K562 (cell line): ENCODE measurements around the gene ACOD1. TPM values are rescaled to one million over a fixed set of nuclear protein-coding genes. Genes with fewer than 3 reads are reported as not detected.

Experiments used
- BRF1 ChIP-seq: IDR thresholded peaks from 3 replicates; pipeline ENCODE4 v1.6.1; 2011; ENCODE audit warnings: borderline replicate concordance, mild to moderate bottlenecking; ENCODE audit not compliant: insufficient read length; ENCODE audit errors: extremely low read depth
- CBFB ChIP-seq: sonication (generic); formaldehyde crosslinking; IDR thresholded peaks from 2 replicates; pipeline ENCODE4 v1.4.0; 2020; ENCODE audit warnings: mild to moderate bottlenecking, missing genetic modification reagents
- CREBBP ChIP-seq: IDR thresholded peaks from one replicate; pipeline ENCODE4 v1.6.1; 2012; ENCODE audit warnings: low read depth, mild to moderate bottlenecking, control low read depth, inconsistent platforms, low read length
- CTCF ChIP-seq, 3 experiments: IDR thresholded peaks in 2 of 3; conservative IDR thresholded peaks in 1 of 3; 2 replicates each; pipeline ENCODE4 v1.5.1; 2011 to 2012; ENCODE audit warnings: low read length in 3 of 3, mild to moderate bottlenecking in 3 of 3, control low read depth in 2 of 3, improper control_type of control experiment in 1 of 3, inconsistent platforms in 1 of 3, low read depth in 1 of 3, mixed read lengths in 1 of 3, moderate library complexity in 1 of 3; ENCODE audit not compliant: insufficient read depth in 2 of 3
- CXXC5 ChIP-seq: fragments of 250-450 bp; sonication (Bioruptor Pico); IDR thresholded peaks from 2 replicates; pipeline ENCODE4 v1.8.0; 2022; ENCODE audit warnings: inconsistent platforms, mild to moderate bottlenecking, moderate library complexity
- FOSL1 ChIP-seq: fragments of 200-800 bp; sonication (Bioruptor generic); conservative IDR thresholded peaks from 2 replicates; pipeline ENCODE4 v1.6.1; 2016; ENCODE audit warnings: missing genetic modification characterization, missing compliant biosample characterization
- FOXK2 ChIP-seq, 2 experiments: fragments of 450-650 bp; IDR thresholded peaks in 1 of 2; conservative IDR thresholded peaks in 1 of 2; 2 replicates each; pipeline ENCODE4 v1.6.1; 2016; ENCODE audit warnings: low read depth in 2 of 2, mild to moderate bottlenecking in 1 of 2
- ILF3 ChIP-seq: fragments of 450-650 bp; IDR thresholded peaks from 2 replicates; pipeline ENCODE4 v1.6.1; 2018; ENCODE audit warnings: antibody characterized with exemption, mild to moderate bottlenecking, moderate library complexity, borderline replicate concordance
- KLF16 ChIP-seq: IDR thresholded peaks from 2 replicates; pipeline ENCODE4 v1.6.1; 2016; ENCODE audit warnings: antibody characterized with exemption
- MAZ ChIP-seq, 2 experiments: fragments of 450-650 bp in 1 of 2; sonication (generic) in 1 of 2; formaldehyde crosslinking; IDR thresholded peaks in 1 of 2; conservative IDR thresholded peaks in 1 of 2; 2 replicates each; pipeline versions ENCODE4 v1.4.0 to v1.5.0; 2020; ENCODE audit warnings: mild to moderate bottlenecking in 1 of 2, missing genetic modification reagents in 1 of 2
- NFE2 ChIP-seq: IDR thresholded peaks from 2 replicates; pipeline ENCODE4 v1.6.1; 2014; ENCODE audit warnings: antibody characterized with exemption, low read depth
- NRF1 ChIP-seq, 2 experiments: fragments of 450-650 bp; IDR thresholded peaks in 1 of 2; conservative IDR thresholded peaks in 1 of 2; 2 replicates each; pipeline ENCODE4 v1.6.1; 2014; ENCODE audit warnings: mild to moderate bottlenecking in 2 of 2
- POLR2A ChIP-seq: fragments of 450-650 bp; conservative IDR thresholded peaks from 2 replicates; pipeline ENCODE4 v1.6.1; 2016
- POLR2G ChIP-seq: fragments of 200-400 bp; formaldehyde crosslinking; IDR thresholded peaks from 2 replicates; pipeline ENCODE4 v1.6.1; 2017; ENCODE audit warnings: low read depth, mild to moderate bottlenecking, antibody characterized with exemption, low read length, moderate library complexity
- RAD21 ChIP-seq, 2 experiments: fragments of 250-450 bp in 1 of 2; fragments of 450-650 bp in 1 of 2; sonication (Bioruptor Pico) in 1 of 2; formaldehyde crosslinking in 1 of 2; IDR thresholded peaks in 1 of 2; conservative IDR thresholded peaks in 1 of 2; 2 replicates each; pipeline versions ENCODE4 v1.4.0 to v1.8.0; 2020 to 2022; ENCODE audit warnings: mild to moderate bottlenecking in 2 of 2, moderate library complexity in 1 of 2
- RB1 ChIP-seq: fragments of 450-650 bp; IDR thresholded peaks from 2 replicates; pipeline ENCODE4 v1.6.1; 2017; ENCODE audit warnings: low read depth, mild to moderate bottlenecking
- SMAD2 ChIP-seq: fragments of 150-350 bp; IDR thresholded peaks from 2 replicates; pipeline ENCODE4 v1.6.1; 2014; ENCODE audit warnings: low read depth, mild to moderate bottlenecking, low read length
- SMARCA4 ChIP-seq: fragments of 450-650 bp; IDR thresholded peaks from 2 replicates; pipeline ENCODE4 v1.6.1; 2016
- SMC3 ChIP-seq: conservative IDR thresholded peaks from 2 replicates; pipeline ENCODE4 v1.6.1; 2011; ENCODE audit warnings: low read depth, low read length, improper control_type of control experiment; ENCODE audit not compliant: insufficient read depth
- STAG1 ChIP-seq: sonication (generic); formaldehyde crosslinking; IDR thresholded peaks from 2 replicates; pipeline ENCODE4 v1.5.0; 2020; ENCODE audit warnings: missing genetic modification reagents, borderline replicate concordance
- TCF7 ChIP-seq: sonication (generic); IDR thresholded peaks from 2 replicates; pipeline ENCODE4 v1.6.1; 2016; ENCODE audit warnings: antibody characterized with exemption, borderline replicate concordance
- ZBTB7A ChIP-seq: IDR thresholded peaks from 2 replicates; pipeline ENCODE4 v1.6.1; 2011; ENCODE audit warnings: low read depth, mild to moderate bottlenecking, low read length, moderate library complexity, borderline replicate concordance; ENCODE audit not compliant: control insufficient read depth
- ZFP36 ChIP-seq: fragments of 150-350 bp; IDR thresholded peaks from 2 replicates; pipeline ENCODE4 v1.6.1; 2018; ENCODE audit warnings: low read length, low read depth; ENCODE audit not compliant: partially characterized antibody
- ZNF583 ChIP-seq: fragments of 250-450 bp; sonication (Bioruptor Pico); IDR thresholded peaks from 2 replicates; pipeline ENCODE4 v1.4.0; 2020
- ZNF644 ChIP-seq: fragments of 200-800 bp; sonication (Bioruptor generic); IDR thresholded peaks from 2 replicates; pipeline ENCODE4 v1.6.1; 2016; ENCODE audit warnings: low read depth, missing genetic modification characterization, missing compliant biosample characterization
- polyA plus RNA-seq, 8 experiments: library from polyadenylated mRNA; depleted of rRNA in 4 of 8; stranded (reverse) in 5 of 8; unstranded in 3 of 8; fragments of >200 nt; fragmentation: Nextera tagmentation in 2 of 8; fragmentation: Illumina TruSeq in 1 of 8; extraction: Ambion mirVana in 2 of 8; extraction: Trizol in 1 of 8; gene quantifications; 2 replicates each; pipeline versions ENCODE4 v1.2.1 to v1.2.3, GENCODE V29; 2011 to 2014; ENCODE audit warnings: inconsistent platforms in 1 of 8, missing spikeins in 1 of 8
- total RNA-seq, 7 experiments: library from RNA; depleted of rRNA in 6 of 7; stranded (reverse); fragments of >200 nt in 6 of 7; fragmentation: Illumina TruSeq in 2 of 7; extraction: Trizol in 2 of 7; gene quantifications; 2 replicates each; pipeline versions ENCODE4 v1.2.1 to v1.2.3, GENCODE V29; 2011 to 2021; ENCODE audit warnings: low replicate concordance in 1 of 7
- TF ChIP-seq, protein P1 (sequence below): IDR thresholded peaks from 2 replicates; pipeline ENCODE4 v1.6.1; 2011; ENCODE audit warnings: borderline replicate concordance, low read depth, mild to moderate bottlenecking, moderate library complexity, low read length; ENCODE audit not compliant: insufficient read depth, poor library complexity, severe bottlenecking

The ACOD1 gene
- total and polyA plus RNA-seq, 9 of the 15 experiments (the other 6 are each of a cell fraction or from before 2014, with no cell fraction given): not detected

GRCh38 chr13:76980075-76980718, 31.9 kb downstream of the ACOD1 start (continued):
- TF ChIP-seq, protein P1, sequence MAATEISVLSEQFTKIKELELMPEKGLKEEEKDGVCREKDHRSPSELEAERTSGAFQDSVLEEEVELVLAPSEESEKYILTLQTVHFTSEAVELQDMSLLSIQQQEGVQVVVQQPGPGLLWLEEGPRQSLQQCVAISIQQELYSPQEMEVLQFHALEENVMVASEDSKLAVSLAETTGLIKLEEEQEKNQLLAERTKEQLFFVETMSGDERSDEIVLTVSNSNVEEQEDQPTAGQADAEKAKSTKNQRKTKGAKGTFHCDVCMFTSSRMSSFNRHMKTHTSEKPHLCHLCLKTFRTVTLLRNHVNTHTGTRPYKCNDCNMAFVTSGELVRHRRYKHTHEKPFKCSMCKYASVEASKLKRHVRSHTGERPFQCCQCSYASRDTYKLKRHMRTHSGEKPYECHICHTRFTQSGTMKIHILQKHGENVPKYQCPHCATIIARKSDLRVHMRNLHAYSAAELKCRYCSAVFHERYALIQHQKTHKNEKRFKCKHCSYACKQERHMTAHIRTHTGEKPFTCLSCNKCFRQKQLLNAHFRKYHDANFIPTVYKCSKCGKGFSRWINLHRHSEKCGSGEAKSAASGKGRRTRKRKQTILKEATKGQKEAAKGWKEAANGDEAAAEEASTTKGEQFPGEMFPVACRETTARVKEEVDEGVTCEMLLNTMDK: peak; percentile 52
- no peak for TF ChIP-seq SMARCA4
- TF ChIP-seq ZFP36: peak; percentile 31
- peak; percentile 67; the same call in 1 of the 2 replicates for TF ChIP-seq SMC3
- TF ChIP-seq BRF1: no peak
- no peak for TF ChIP-seq TCF7
- peak; percentile 31; the same call in 1 of the 2 replicates for TF ChIP-seq STAG1 (CRISPR knock-in tag)
- TF ChIP-seq FOXK2 (conservative IDR thresholded peaks at IDR 0.05 in 1 of 2, IDR thresholded peaks at IDR 0.05 in 1 of 2; ENCODE audit: low read depth in 2 of 2): no peak
- peak; percentile 46; the same call in 1 of the 2 replicates for TF ChIP-seq CXXC5
- TF ChIP-seq KLF16: no peak
- no peak for TF ChIP-seq FOSL1 (tag)
- TF ChIP-seq ZNF583 (CRISPR knock-in tag): no peak
- TF ChIP-seq ZBTB7A: peak; percentile 78
- no peak for TF ChIP-seq ILF3
- no peak for TF ChIP-seq SMAD2
- no peak for TF ChIP-seq POLR2G
- TF ChIP-seq POLR2A: no peak
- TF ChIP-seq MAZ (CRISPR knock-in tag; conservative IDR thresholded peaks at IDR 0.05 in 1 of 2, IDR thresholded peaks at IDR 0.05 in 1 of 2): peak; percentile 48 to 59; a peak in 2 of 4 replicates
- peak; percentile 26; the same call in 1 of the 2 replicates for TF ChIP-seq RB1
- no peak for TF ChIP-seq NFE2
- no peak for TF ChIP-seq ZNF644 (tag)
- TF ChIP-seq CBFB (CRISPR knock-in tag): no peak
- no peak for TF ChIP-seq CREBBP
- peak; percentile 70 to 82 (median 77) for TF ChIP-seq CTCF (IDR thresholded peaks at IDR 0.05 in 2 of 3, conservative IDR thresholded peaks at IDR 0.05 in 1 of 3; ENCODE audit: insufficient read depth in 2 of 3, low read depth in 1 of 3, low read length in 3 of 3)
- TF ChIP-seq NRF1 (conservative IDR thresholded peaks at IDR 0.05 in 1 of 2, IDR thresholded peaks at IDR 0.05 in 1 of 2): 0 out of 4 replicates have a peak, but pooled peaks of 1 of the 2 experiments have one; percentile 29
- TF ChIP-seq RAD21 (CRISPR knock-in tag; conservative IDR thresholded peaks at IDR 0.05 in 1 of 2, IDR thresholded peaks at IDR 0.05 in 1 of 2): peak; percentile 64 to 73
